OCI-LY1 (cell line): ENCODE results near the gene KREMEN1.

Source experiments
- H2AFZ ChIP-seq: fragments of 200-600 bp; sonication (generic), shearing (Covaris generic); 2 replicates; pipeline ENCODE4 v1.6.0; 2014; ENCODE audit warnings: antibody characterized with exemption, mild to moderate bottlenecking, low read length
- H3F3A ChIP-seq: fragments of 200-600 bp; sonication (generic), shearing (Covaris generic); 2 replicates; pipeline ENCODE4 v1.6.0; 2014; ENCODE audit warnings: mild to moderate bottlenecking, antibody characterized with exemption, low read length, moderate library complexity; ENCODE audit not compliant: insufficient read depth
- H3K27ac ChIP-seq: fragments of 200-600 bp; sonication (generic); 2 replicates; pipeline ENCODE4 v1.5.1; 2014; ENCODE audit warnings: low read length, mixed run types, mild to moderate bottlenecking, low read depth; ENCODE audit not compliant: poor library complexity, severe bottlenecking
- H3K27me3 ChIP-seq: fragments of 200-600 bp; sonication (generic); 2 replicates; pipeline ENCODE4 v1.6.0; 2014; ENCODE audit warnings: antibody characterized with exemption, mild to moderate bottlenecking, low read length, moderate library complexity; ENCODE audit not compliant: insufficient read depth
- H3K36me3 ChIP-seq: fragments of 200-600 bp; sonication (generic); 2 replicates; pipeline ENCODE4 v1.6.1; 2014; ENCODE audit warnings: mild to moderate bottlenecking, antibody characterized with exemption, low read length, moderate library complexity, mixed read lengths; ENCODE audit not compliant: insufficient read depth
- H3K4me1 ChIP-seq: fragments of 200-600 bp; sonication (generic); 2 replicates; pipeline ENCODE4 v1.5.1; 2014; ENCODE audit warnings: mild to moderate bottlenecking, low read length, moderate library complexity; ENCODE audit not compliant: insufficient read depth, severe bottlenecking
- H3K4me2 ChIP-seq: fragments of 200-600 bp; sonication (generic), shearing (Covaris generic); 2 replicates; pipeline ENCODE4 v1.6.1; 2014; ENCODE audit warnings: low read length
- H3K4me3 ChIP-seq: fragments of 200-600 bp; sonication (generic); 2 replicates; pipeline ENCODE4 v1.5.1; 2014; ENCODE audit warnings: low read length, low read depth, mild to moderate bottlenecking, mixed read lengths; ENCODE audit not compliant: poor library complexity, severe bottlenecking
- H3K79me2 ChIP-seq: fragments of 200-600 bp; shearing (Covaris generic); 2 replicates; pipeline ENCODE4 v1.6.1; 2016; ENCODE audit warnings: mixed run types, low read length, mixed read lengths; ENCODE audit not compliant: insufficient read depth
- H3K9ac ChIP-seq: fragments of 200-600 bp; sonication (generic), shearing (Covaris generic); 2 replicates; pipeline ENCODE4 v1.6.1; 2014; ENCODE audit warnings: mild to moderate bottlenecking, low read length, mixed read lengths
- H3K9me2 ChIP-seq: fragments of 200-600 bp; sonication (generic), shearing (Covaris generic); 2 replicates; pipeline ENCODE4 v1.6.1; 2014; ENCODE audit warnings: low read depth, mild to moderate bottlenecking, low read length, mixed read lengths
- H3K9me3 ChIP-seq: fragments of 200-600 bp; shearing (Covaris generic); 2 replicates; pipeline ENCODE4 v1.6.1; 2014; ENCODE audit warnings: low read length, mixed read lengths
- H4K20me1 ChIP-seq: fragments of 200-600 bp; sonication (generic), shearing (Covaris generic); 2 replicates; pipeline ENCODE4 v1.6.0; 2016; ENCODE audit warnings: mild to moderate bottlenecking, low read length; ENCODE audit not compliant: insufficient read depth
- EZH2 ChIP-seq: fragments of 200-600 bp; sonication (generic), shearing (Covaris generic); IDR thresholded peaks from 2 replicates; pipeline ENCODE4 v1.8.0; 2017; ENCODE audit warnings: borderline replicate concordance, mixed run types, mild to moderate bottlenecking, antibody characterized with exemption, low read length, moderate library complexity, mixed read lengths
- TF ChIP-seq, protein P1 (sequence below): fragments of 200-600 bp; sonication (generic), shearing (Covaris generic); IDR thresholded peaks from 2 replicates; pipeline ENCODE4 v1.5.1; 2017; ENCODE audit warnings: mild to moderate bottlenecking, antibody characterized with exemption, low read length, moderate library complexity, mixed read lengths

The KREMEN1 gene

GRCh38 chr22:29142116-29142515 is 69.3 kb downstream of the KREMEN1 start:
- Histone ChIP-seq H2AFZ (no peak overlapping the region), H3K9me2 (no peaks in the 10 kb centered on the region), H3K79me2 (no peaks in the 10 kb centered on the region), H3K4me3 (no peak overlapping the region), H3K9ac (no peak overlapping the region), H3K4me1 (no peaks in the 10 kb centered on the region), H3K9me3 (no peaks in the 10 kb centered on the region), H3K4me2 (no peak overlapping the region), H4K20me1 (no peaks in the 10 kb centered on the region), H3K36me3 (no peaks in the 10 kb centered on the region), H3K27me3 (no peaks in the 10 kb centered on the region; the same call in 1 of the 2 replicates), H3K27ac (no peak overlapping the region), H3F3A (no peaks in the 10 kb centered on the region)
- TF ChIP-seq, protein P1, sequence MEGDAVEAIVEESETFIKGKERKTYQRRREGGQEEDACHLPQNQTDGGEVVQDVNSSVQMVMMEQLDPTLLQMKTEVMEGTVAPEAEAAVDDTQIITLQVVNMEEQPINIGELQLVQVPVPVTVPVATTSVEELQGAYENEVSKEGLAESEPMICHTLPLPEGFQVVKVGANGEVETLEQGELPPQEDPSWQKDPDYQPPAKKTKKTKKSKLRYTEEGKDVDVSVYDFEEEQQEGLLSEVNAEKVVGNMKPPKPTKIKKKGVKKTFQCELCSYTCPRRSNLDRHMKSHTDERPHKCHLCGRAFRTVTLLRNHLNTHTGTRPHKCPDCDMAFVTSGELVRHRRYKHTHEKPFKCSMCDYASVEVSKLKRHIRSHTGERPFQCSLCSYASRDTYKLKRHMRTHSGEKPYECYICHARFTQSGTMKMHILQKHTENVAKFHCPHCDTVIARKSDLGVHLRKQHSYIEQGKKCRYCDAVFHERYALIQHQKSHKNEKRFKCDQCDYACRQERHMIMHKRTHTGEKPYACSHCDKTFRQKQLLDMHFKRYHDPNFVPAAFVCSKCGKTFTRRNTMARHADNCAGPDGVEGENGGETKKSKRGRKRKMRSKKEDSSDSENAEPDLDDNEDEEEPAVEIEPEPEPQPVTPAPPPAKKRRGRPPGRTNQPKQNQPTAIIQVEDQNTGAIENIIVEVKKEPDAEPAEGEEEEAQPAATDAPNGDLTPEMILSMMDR = no peak

GRCh38 chr22:29143941-29144785 is 71.3 kb downstream of the KREMEN1 start:
- Histone ChIP-seq H4K20me1 (no peaks in the 10 kb centered on the region), H3K36me3 (no peaks in the 10 kb centered on the region), H3K9me2 (no peaks in the 10 kb centered on the region), H3K79me2 (no peaks in the 10 kb centered on the region), H3K9ac (no peak overlapping the region), H3K4me1 (no peaks in the 10 kb centered on the region), H3K27me3 (no peaks in the 10 kb centered on the region; the same call in none of the 2 replicates), H2AFZ (no peak overlapping the region), H3K4me2 (no peak overlapping the region), H3K9me3 (no peaks in the 10 kb centered on the region), H3F3A (no peaks in the 10 kb centered on the region), H3K27ac (no peak overlapping the region), H3K4me3 (no peak overlapping the region)
- TF ChIP-seq EZH2 = no peak
- TF ChIP-seq, protein P1 = no peak

GRCh38 chr22:29144786-29145160 is 71.9 kb downstream of the KREMEN1 start:
- no peaks in the 10 kb centered on the region for H3F3A ChIP-seq
- H3K4me2 ChIP-seq = no peak overlapping the region
- no peaks in the 10 kb centered on the region for H3K4me1 ChIP-seq
- no peaks in the 10 kb centered on the region for H3K9me2 ChIP-seq
- no peaks in the 10 kb centered on the region for H3K79me2 ChIP-seq
- H3K27ac ChIP-seq = no peak overlapping the region
- no peaks in the 10 kb centered on the region; the same call in none of the 2 replicates for H3K27me3 ChIP-seq
- H2AFZ ChIP-seq = no peak overlapping the region
- H4K20me1 ChIP-seq = no peaks in the 10 kb centered on the region
- H3K36me3 ChIP-seq = no peaks in the 10 kb centered on the region
- TF ChIP-seq, protein P1 = no peak
- TF ChIP-seq EZH2 = no peak
- no peak overlapping the region for H3K4me3 ChIP-seq
- H3K9me3 ChIP-seq = no peaks in the 10 kb centered on the region
- H3K9ac ChIP-seq = no peak overlapping the region
